NCI-H1105 (cell line): Measurements from ENCODE around the gene FTH1.
"Not testable (repeated sequence)": the region's sequence is repeated elsewhere in the genome, so short reads cannot be mapped to it uniquely, and the experiment has no call there.

ENCODE experiments used
- DNase-seq: peaks from one replicate; lab custom pipeline; 2025; lab: John Stamatoyannopoulos, UW

The FTH1 gene

GRCh38 chr11:61978703-61979661, 11.5 kb upstream of the FTH1 start:
- DNase-seq = no peak

- no peak for DNase-seq
Observed at GRCh38 chr11:61976813-61977475, 9.5 kb upstream of the FTH1 start.

GRCh38 chr11:61976420-61976800, 9.0 kb upstream of the FTH1 start:
- no peak for DNase-seq

- no peak for DNase-seq
Observed at GRCh38 chr11:61975638-61976419, 8.4 kb upstream of the FTH1 start.

DNA sequence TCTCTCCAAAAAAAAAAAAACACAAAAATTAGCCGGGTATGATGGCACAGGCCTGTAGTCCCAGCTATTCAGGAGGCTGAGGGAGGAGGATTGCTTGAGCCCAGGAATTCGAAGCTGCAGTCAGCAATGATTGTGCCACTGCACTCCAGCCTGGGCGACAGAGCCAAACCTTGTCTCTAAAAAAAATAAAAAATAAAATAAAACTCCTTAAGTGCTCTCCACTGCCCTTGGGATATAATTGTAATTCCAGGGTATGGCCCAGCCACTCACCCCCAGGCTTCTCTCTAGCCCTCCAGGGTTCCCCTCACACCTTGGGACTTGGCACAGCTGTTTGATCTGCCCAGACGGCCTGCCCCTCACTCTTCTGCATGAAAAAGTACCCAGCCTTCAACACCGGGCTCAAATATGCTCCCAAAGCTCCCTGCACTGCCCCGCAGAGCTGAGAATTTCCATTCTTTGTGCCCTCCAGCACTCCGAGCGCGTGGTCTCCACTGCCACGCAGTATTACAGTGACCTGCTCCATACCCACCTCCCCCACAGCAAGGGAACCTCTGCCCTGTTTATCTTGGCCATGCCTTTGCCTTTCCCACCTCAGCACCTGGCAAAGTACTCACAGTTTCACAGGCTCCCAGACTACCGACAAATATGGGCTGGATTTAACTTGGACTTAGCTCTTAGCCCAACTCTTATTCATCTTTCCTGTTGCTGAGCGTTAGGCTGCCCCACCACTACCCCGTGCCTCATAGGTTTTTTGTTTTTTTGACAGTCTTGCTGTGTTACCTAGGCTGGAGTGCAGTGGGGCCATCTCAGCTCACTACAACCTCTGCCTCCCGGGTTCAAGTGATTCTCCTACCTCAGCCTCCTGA, 7.6 kb upstream of the FTH1 start:
- peak; percentile 5 for DNase-seq

DNA sequence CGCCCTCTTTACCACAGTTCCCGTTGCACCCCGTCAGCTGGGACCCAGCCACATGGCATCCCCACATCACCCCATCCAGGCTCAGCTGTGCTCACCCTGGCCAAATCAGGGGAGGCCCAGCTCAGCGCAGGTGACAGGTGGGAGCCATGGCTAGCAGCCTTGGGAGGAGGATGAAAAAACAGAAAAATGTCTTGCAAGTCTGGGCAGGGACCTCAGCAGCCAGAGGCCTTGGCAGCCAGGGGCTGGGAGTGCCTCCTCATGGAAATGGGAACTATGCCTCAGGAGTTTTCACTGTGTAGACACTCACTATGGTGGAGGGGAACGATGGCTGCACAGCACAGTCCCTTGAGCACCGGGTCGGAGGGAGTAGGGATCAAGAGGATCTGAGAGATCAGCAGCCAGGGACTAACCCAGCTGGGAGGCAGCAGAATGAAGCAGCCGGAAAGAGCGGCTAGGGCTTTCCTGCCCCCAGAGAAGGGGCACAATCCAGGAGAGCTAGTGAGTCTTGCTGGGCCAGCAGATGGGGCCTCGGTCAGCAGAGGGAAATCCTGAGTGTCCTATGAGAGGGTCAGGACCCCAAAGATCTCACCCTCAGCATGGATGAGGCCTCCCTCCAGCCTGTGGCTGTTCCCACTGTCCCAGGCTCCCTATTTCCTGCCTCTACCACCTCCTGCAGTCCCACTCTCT, 6.2 kb upstream of the FTH1 start:
- no peak for DNase-seq

DNA sequence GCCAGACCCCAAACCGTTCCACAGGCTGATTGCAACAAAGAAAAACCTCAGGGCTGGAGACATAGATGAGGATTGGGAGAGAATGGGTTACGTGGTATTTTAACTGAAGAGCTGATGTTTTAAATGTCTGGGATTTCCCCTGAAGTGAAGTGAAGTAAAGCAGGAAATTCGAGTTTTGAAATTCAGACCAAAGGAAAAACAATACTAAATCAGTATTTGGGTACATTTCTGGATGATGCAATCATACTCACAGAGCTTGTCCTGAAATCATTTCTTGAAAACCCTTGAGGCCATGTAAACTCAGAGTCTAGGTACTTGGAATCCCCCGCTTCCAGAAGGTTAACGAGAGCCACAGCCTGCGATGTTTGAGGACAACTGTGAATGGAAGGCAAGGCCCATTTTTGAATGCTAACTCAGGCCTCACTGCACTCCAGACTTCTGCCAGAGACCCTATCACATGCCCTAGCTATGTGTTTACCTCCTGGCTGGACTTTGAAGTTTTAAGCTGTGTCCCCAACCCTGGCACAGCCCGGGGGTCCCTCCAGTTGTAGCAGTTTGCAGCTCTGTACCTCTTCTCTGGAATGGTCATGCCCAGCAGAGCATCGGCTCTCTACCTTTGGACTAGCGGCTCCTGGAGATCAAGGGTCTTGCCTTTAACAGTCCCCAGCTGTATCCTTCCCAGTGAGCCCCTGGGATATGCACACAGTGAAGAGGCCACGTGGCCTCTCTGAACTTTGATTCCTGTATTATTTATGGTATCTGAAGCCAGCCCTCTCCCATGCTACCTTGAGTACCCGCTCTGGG, 5.4 kb upstream of the FTH1 start:
- no peak for DNase-seq

GRCh38 chr11:61972112-61972671, 4.8 kb upstream of the FTH1 start:
- DNase-seq = no peak

DNA sequence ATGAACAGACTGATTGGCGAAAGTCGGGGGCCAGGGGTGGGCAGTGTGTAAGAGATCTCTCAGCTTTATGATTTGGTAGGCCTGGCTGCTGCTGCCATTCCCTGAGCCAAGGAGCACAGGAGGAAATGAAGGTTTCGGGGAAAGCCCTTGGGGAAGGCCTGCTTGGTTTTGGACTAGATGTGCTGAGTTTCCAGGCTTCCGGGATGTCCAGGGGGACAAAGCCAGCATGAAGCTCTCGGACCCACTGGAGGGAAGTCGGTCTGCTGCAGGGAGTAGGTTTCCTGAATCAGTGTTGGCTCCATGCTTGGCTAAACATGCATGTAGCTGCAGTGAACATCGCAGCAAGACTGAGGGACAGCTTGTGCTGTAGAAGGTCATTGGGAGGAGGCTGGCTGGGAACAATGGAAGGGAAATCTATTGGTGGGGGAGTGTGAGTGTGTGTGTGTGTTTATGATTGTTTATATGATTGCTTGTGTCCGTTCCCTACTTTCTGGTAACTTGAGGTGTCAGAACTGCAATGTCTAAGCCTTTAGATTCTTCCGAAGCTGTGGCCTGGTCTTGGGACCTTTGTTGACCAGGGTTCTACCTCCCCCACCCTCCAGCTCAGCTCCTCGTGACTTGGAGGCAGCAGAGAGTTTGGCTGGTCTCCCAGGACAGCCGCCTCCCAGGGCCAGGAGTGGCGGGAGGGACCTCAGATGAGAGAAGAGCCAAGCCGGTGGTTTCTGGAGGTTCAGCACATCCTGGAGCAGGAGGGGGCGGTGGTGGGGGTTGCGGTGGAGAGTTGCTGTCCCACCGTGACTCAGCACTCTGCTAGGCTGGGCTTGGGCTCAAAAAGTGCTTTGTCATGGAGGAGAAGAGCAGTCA, 4.0 kb upstream of the FTH1 start:
- DNase-seq = peak; percentile 89

GRCh38 chr11:61969838-61970662, 2.6 kb upstream of the FTH1 start:
- DNase-seq = no peak

GRCh38 chr11:61969391-61969758, 1.9 kb upstream of the FTH1 start:
- no peak for DNase-seq

- DNase-seq = no peak
Observed at GRCh38 chr11:61968758-61969390, 1.4 kb upstream of the FTH1 start.

DNA sequence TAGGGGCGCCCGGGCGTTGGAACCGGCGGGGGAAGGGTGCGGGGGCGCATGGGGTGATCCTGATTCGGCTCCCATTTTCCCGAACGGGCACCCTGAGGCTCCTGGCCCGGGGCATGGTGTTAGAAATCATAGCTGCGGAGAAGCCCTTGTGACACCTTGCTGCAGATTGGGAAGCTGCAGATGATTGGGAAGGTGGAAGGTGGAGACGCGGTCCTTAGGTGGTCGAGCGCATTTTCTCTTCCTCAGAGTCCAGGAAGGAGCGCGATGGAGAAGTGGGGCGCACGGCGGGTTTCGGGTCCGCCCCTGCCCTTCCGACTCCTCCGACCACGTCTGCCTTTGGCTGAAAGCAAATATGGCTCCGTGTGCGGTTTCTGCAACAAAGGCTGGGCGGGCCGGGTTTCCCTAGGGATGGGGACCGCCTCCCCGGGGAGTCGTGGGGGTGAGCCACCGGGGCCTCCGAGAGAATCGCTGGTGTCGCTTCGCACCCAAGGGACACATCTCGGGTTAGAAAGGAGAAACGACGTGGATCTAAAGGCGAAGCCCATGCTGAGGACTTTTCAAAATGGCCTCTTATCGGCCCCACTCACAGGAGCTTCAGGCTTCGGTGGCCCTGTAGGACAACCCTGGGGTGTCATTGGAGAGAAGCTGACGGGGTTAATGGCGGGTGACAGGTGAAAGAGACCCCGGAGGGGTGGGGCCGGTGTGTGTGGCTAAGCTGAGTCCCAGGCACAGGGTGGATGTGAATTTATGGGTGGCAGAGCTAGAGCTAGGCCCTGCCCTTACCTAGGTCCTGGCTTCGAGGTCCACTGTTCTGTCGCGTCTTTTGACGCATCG, 707 bp upstream of the FTH1 start:
- DNase-seq = peak; percentile 77

- no peak for DNase-seq
Observed at GRCh38 chr11:61966734-61967115, 709 bp downstream of the FTH1 start.

DNA sequence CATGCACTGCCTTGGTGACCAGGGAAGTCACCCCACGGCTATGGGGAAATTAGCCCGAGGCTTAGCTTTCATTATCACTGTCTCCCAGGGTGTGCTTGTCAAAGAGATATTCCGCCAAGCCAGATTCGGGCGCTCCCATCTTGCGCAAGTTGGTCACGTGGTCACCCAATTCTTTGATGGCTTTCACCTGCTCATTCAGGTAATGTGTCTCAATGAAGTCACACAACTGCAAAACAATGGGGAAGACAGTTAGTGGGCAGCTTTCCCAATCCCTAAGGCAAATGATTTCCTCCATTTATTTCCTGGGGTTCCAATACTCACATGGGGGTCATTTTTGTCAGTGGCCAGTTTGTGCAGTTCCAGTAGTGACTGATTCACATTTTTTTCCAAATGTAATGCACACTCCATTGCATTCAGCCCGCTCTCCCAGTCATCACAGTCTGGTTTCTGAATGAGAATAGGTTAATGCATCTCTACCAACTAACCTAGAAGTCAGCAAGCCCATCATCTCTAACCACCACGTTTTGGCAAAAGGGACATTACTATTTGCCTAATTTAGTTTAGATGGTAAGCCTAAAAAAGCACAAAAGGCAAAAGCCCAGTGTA, 2.7 kb downstream of the FTH1 start:
- not testable (repeated sequence) for DNase-seq

DNA sequence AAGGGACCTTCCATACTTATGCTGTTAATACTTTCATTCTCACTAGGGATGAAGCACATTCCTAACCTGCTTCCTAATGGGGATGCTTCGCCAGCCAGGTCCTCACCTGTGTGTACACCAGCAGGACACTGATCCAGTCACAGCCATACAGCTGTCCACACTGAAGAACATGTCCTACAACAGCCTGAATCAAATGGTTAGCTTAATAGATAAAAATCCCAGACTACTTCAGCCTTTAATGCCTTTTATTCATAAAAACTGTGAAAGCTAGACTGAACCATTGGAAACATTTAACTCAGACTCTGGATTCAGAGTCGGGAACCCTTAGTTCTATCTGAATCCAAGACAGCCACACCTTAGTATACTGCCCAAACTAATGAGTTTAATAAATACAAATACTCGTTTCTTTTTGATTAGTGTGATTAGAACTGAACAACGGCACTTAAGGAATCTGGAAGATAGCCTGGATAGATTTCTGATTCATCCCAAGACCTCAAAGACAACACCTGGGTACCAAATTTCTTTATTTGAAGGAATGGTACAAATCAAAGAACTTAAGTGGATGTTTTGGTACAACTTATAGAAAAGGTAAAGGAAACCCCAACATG, 3.3 kb downstream of the FTH1 start:
- DNase-seq = no peak
